HG03575 (cell line): Measurements from ENCODE around the gene BIN1.

ENCODE experiments used
- ATAC-seq: cut with Tn5 transposase; IDR thresholded peaks from one replicate; pipeline ENCODE4 v1.9.1; 2021; ENCODE audit not compliant: unreplicated experiment, insufficient number of reproducible peaks, low FRiP score; ENCODE audit errors: extremely low read depth

BIN1 gene

DNA sequence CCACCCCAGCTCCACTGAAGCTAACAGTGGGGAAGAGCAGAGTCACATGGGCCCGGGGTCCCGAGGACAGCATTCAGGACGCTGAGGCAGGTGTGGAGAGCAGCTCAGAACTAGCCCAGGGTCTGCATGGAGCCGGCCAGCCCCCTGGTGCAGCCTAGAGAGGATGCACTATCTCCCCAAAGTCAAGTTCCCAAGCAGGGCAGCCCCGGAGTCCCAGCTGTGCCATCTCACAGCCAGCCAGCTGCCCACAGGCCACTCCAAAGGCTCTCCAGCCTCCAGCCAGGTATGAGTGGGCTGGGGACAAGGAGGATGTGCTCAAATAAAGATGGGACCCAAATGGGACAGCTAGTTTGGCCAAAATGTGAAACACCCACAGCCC lies 41.0 kb downstream of the BIN1 start:
- no peak for ATAC-seq

DNA sequence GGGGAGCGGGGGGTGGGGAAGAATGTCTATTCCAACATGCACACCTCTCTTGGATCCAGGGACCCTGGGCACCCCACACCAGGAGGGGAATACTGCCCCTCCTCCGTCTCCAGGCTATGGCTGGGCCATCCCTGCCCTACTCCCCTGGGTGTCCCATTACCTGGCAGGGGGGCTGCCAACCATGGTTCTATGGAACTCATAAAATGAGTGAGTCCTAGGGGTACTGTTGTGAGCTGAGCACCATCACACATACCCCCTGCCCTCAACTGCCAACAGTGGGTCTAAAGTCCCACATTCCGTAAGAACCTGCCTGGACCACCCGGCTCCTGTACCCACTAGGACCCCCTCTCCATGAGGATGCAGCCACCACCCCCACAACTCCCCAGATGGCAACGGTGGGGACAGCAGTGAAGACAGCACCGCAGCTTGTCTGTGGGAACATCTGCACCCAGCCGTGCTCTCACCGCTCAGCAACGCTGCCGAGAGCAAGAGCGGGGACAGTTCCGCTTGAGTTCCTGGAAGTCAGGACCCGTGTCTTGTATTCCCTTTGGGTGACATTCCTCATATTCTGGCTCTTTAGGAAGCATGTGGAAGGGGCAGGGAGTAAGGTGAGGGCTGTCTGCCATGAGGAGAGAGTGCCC lies 41.5 kb downstream of the BIN1 start:
- ATAC-seq = no peak

DNA sequence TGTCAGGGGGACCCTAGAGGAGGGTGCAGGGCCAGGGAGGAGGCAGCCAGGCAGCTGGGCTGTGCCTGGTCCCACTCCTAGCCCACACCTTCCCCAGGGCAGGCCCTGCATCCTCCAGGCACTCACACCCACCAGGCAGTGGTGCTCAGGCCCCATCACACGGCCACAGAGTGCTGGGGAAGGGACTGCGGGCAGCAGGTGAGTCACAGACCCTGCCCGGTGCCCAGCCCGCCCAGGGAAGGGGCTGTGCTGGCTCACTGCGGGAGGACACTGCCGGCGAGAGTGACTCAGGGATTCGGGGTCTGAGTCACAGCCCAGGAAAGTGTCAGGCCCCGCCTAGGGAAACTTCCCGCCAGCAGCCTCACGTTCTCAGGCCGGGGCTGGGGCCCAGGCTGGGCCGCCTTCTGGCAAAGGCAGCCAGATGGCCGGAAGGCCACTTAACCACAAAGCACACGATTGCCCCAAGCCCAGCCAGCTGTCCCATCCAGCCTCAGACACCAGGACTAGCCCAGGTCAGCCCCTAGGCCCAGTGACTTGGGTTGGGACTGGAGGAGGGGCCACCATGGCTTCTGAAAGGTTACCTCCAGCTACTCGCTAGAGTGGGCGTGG lies 42.2 kb downstream of the BIN1 start:
- ATAC-seq = peak; percentile 39

DNA sequence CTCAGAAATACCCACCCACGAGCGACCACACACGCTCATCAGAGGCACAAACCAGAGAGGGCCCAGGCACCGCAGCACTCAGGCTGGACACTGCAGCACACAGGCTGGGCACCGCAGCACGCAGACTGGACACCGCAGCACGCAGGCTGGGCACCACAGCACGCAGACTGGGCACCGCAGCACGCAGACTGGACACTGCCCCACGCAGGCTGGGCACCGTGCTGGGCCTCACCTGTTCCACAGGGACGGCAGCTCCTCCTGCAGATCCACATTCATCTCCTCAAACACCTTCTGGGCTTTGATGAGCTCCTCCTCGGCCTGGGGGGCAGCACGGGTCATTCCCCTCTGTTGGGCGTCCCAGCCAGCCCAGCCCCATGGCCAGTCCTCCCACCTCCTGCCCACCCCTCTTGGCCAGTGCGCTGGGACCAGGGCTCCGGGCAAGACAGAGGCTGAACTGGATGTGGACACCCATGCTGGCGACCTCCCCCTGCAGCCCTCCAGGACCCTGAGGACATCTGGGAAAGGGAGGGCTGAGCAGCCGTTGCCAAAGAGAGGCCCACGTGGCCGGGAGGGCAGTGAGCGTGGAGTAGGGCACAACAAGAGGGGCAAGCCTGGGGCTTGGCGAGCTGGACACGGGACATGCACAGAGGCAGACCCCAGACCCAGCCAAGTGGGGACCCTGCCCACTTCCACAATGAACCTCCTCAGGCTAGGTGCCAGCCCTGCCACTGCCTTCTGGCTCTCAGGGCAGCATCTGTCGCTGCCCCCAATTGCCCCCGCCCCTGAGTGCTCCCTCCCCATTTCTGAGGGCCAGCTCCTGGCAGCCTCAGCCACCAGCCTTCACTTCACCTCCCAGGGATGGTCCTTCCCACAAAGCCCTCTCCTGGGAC lies 43.0 kb downstream of the BIN1 start:
- no peak for ATAC-seq

DNA sequence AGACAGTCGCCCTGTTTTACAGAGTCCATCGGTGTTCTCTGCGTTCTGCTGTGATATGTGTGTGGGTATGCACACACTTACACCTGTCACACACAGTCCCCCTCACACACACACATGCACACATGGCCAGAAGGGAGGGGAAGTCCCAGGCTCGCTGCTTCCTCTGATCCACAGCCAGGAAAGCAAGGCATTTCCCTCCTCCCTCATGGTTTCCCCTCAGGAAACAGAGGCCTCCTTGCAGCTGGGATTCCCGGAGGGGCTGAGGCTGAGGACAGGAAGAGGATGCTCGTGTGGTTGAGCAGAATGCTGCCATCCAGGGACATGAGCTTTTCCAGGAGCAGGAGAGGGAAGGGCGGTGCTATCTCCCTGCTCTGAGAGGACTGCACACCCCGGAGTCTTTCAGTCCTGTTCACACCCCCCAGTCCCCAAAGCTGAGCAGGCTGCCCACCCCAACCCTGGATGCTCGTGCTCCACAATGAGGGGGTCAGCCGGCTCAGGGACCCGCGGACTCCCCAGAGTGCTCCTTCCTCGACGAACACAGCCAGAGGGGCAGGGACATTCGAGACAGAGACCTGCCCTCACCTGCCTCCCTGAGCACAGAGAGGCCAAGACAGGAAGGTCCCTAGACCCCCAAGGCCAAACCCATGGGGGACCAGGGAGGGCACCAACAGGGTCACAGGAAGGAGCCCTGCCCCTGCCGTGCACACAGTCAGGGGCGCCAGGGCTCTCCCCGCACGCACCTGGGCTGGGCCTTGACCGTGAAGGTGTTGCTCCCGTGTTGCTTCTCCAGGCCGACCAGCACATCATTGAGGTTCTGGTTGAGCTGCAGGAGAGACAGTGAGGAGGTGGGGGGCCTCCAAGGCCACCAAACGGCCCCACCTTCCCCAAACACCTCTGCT lies 45.3 kb downstream of the BIN1 start:
- no peak for ATAC-seq

DNA sequence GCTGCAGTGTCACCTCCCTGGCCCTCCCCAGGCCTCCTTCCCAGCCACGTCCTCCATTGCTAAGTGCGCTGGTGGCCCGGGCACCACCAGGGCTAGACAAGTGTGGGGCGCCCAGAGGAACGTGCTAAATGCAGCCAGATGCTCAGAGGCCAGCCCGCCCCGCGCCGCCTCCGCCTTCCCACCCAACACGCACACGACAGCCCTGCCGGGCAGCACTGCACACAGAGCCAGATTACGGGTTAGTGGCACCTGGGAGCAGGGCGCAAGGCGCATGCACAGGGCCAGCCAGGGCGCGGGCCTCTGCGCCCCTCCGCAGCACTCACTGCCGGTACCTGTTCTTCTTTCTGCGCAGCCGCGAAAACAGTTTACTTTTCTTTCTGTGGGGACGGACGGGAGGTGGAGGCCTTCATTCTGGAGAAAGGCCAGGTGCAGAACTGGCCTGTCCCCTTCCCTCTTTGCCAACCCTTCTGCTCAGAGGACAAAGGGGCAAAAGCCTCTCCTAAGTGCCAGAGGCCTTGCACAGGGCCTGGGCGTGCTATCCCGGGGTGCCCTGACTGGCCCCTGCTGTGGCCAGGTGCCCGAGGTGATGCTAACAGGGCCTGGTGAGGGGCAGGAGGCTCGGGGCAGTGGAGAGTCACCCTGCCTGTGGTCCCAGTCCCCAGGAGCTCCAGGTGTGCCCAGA lies 46.5 kb downstream of the BIN1 start:
- ATAC-seq = no peak

DNA sequence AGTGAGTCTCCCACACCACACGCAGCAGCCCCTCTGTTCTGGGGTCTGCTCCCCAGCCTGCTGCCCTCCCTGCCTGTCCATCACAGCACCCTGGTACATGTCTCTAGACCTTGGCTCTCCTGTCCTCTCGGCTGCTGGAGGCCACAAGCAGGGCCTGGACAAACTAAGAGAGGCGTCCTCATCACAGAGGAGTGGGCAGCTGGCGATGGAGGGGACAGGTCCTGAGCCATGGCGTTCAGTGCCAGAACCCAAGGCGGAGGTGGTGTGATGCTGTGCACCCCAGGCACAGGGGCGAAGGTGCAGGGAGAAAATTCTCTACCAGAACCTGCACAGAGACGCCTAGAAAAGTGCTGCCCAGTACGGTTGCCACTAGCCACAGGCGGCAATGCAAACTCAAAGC lies 47.4 kb downstream of the BIN1 start:
- ATAC-seq = no peak

DNA sequence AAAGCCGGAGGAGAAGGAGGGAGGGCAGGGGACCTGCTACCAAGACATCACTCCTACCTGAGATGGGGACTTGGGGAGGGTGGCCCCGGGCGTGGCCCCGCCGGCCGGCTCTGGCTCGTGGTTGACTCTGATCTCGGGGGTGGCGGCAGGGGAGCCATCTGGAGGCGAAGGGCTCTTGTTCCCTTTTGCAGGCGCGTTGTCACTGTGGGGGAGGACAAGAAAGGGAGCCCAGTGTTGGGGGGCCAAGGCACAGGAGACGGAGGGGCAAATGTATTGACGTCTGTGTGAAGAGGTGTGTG lies 48.1 kb downstream of the BIN1 start:
- no peak for ATAC-seq

DNA sequence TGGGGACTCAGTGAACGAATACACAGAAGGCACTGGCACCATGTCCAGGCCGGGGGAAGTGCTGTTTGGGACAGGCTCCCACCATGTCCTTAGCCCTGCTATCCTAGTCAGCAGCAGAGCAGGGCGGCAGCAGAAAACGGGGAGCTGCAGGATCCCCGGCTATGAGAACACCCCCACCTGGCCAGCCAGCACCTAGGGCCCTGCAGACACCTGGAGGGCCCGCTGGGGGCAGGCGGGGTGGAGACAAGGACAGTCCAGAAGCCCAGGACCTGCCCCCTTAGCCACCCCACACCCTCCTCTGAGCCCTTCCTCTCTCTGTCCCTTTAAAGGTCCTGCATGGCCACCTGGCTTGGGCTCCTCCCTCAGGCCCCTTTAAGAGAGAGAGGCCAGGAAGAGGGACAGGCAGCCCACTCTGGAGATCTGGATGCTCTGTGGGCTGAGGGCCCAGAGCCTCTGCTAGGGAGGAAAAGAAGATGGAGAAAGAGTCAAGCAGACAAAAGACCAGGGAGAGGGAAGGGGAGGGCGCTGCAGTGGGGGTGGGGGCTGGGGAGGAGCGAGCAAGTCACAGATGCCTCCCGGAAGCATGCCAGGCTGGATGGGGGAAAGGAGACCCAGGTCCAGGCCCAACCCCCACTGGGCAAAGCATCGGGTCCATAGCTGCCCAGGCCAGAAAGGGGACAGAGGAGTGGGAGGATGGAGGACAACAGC lies 48.6 kb downstream of the BIN1 start:
- no peak for ATAC-seq

DNA sequence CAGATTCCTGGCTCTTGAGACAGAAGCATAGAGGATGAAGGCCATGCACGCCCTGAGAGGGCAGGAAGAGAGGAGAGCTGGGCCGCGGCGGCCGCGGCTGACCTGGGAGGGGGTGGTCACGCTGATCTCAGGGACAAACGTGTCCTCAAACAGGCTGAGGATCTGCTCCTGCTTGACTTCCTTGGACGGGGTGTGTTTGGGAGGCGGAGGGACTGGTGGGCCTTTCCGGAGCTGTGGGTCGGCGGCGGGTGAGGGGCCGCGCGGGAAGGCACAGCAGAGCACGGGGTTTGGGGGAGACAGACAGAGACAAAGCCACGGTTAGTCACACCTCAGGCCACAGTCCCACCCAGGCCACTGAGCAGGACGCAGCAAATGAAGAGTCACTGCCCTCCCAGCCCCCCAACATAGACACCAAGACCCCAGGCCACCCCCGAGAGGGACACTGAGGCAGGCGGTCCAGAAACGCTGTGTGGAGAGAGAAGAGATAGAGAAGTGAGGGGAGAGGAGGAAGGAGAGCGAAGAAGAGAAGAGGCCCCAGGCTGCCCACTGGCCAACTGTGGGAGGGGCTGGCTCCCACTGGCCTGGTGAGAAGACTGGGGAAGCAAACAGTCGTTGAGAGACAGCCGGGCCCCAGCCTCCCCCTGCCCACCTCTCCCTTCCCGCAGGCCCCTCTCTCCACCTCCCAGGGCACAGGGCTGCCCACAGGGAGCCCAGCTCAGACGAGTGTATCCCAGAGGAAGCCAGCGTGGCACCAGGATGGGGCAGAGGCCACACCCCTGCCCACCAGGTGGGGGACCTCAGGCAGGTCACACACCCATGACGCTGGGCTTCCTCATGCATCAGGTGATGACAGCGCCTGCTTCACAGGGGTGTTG lies 49.3 kb downstream of the BIN1 start:
- no peak for ATAC-seq

DNA sequence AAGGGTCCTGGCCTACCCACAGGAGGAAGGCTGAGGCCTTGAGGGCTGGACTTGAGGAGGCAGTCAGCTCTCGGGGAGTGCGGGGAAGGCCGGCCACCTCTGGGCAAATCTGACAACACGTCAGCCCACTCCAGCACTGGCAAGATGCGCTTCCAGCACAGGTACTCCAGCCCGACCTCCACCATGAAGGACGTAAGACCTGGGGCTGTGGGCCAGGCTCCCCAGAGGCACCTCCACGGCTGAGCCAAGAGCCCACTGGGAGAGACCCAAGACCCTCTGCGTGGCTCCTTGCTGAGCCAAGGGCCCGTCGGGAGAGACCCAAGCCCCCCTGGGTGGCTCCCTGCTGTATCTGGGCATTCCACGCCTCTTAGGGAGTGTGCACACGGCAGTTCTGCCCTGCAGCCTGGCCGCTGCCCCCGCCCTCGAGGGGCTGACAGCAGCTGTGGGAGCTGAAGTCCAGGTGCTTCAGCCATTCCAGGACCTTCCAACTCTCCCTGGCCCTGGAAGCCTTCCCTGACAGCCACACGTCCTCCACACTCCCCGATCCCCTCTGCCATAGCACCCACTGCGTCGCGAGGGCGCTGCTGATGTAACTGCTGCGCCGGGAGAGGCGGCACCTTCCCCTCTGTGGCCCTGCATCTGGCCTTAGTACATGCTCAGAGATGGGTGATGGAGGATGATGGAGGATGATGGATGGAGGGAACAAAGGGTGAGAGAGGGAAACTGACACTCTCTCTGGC lies 50.2 kb downstream of the BIN1 start:
- no peak for ATAC-seq

DNA sequence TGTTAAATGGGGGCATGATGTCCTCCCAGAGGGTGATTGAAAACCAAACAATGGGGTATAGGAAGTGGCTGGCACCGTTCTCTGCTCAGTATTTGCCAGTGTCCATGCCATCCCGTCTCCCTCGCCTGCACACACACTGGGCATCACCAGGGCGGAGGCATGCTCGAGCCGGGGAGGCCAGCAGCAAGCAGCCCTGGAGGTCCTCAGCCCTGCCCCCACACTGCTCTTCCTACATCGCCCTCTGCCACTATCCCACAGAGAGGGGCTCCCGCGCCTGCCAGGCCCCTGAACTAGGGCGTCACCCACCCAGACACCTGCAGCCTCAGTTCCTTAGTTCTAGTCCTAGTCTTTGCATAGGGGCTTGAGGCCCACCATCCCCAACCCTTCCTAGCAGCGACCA lies 50.9 kb downstream of the BIN1 start:
- ATAC-seq = no peak

DNA sequence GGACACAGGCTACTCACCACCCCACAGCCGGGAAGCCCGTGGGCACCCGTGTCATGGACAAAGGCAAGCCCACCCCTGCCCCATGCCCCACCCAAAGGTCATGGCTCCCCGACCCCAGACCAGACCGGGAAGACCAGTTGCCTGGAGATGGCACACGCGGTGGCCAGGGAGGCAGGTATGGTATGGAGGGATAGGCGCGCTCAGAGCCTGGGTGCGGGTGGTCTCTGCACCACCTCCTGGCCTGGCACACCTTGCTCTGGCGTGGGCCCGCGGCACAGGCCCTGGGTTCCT lies 51.2 kb downstream of the BIN1 start:
- ATAC-seq = no peak

DNA sequence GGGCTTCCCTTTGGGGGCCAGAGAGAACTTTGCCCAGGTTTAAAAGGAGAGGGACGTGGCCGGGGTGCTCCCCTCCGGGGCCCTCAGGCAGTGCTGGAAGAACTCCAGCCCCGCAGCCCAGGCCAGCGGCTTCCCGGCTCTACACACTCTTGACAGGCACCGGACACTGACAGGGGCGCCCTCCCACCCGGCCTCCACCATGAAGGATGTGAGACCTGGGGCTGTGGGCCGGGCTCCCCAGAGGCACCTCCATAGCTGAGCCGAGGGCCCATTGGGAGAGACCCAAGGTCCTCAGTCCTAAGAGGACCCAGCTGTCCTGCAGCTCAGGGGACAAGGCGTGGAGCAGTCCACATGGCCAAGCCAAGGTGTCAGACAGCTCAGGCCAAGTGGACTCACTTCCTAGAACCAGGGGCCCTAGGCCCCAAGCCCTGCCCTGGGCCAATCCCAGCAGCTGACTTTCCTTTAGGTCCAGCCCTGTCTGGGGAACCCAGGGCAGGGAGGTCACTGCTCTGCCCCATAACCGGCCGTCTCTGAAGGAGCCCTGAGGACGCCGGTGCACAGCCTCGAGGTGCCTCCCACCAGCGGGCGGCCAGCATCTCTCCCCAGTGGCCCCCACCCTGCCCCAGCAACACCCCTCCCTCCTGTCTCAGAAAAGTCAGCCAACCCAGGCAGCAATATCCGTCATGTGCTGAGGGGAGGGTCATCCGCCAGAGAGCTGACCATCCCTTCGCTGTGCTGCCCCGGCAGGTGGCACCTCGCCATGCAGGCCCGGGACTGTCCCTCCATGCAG lies 51.8 kb downstream of the BIN1 start:
- ATAC-seq = no peak

DNA sequence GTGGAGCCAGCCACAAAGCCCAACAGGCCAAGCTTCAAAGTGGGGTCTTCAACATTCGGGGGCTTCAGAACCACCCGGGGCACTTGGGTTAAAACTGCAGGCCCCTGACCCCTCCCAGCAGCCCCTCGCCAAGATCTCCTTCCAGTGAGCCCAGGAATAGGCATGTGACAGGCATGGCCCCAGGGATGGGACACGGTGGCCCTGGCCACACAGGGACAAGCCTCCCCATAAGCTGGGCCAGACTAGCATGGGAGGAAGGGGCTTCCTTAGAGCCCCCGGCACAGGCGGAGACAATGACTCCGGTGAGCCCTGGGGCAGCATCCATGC lies 52.4 kb downstream of the BIN1 start:
- ATAC-seq = no peak

DNA sequence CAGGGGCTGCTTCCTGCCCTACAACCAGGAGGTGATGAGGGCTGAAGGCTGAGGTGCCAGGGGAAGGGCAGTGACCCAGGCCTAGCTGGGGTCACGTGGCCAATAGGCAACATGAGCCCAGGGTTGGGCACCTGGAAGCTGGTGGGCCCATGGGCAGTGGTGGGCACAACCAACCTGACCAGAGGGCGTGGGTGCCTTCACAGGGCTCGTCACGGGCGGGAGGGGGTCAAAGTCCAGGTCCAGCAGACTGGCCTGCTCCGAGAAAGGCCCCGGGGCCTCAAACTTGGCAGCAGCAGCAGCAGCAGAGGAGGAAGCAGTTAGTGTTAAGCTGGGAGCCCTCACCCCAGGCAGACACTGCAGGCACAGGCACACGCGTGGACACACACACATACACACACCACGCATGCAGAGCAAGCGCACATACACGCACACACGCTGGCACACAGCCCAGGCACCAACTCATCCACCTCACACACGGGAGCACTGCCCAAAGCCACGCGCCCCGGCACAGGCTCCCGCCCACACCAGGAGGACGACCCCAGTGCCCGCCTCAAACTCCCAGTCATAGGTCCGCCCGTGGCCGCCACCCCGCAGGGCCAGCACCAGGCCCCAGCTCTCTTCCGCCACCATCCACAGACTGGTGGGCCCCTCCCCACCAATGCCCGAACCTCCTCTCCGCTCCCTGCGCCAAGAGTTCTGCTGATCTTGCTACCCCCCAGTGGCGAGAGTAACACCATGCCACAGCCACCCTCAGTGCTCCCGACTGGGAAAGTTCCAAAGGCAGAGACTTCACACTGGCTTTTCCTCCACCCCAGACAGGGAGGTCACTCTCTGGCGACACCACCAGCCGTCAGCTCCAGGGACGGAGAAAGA lies 53.0 kb downstream of the BIN1 start:
- ATAC-seq = no peak
